ENCODE results near the gene SLC25A33. TPM values are rescaled to one million over a fixed set of nuclear protein-coding genes. Genes with fewer than 3 reads are reported as not detected.

Gene SLC25A33
- polyA plus RNA-seq, 4 donors: 2.9 to 4.6 (median 4.3) TPM

DNA sequence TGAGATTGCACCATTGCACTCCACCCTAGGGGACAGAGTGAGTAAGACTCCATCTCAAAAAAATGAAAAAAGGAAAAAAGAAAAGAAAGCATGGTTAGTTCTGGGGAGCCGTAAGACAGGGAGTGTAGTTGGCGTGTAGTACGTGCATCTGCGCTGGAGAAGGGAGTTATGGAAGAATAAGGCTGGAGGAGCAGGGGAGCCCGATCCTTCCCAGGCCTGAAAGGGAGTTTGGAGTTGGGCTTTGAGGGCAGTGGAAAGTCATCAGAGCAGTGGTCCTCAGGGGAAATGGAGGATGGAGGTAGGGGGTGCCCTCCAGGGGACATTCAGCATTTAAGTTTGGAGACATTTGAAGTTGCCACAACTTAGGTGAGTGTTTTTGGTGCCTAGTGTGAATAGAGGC, 38.2 kb downstream of the SLC25A33 start:
- DNase-seq (ENCODE audit: low read depth in 4 of 4, low spot score in 3 of 4): no peak

DNA sequence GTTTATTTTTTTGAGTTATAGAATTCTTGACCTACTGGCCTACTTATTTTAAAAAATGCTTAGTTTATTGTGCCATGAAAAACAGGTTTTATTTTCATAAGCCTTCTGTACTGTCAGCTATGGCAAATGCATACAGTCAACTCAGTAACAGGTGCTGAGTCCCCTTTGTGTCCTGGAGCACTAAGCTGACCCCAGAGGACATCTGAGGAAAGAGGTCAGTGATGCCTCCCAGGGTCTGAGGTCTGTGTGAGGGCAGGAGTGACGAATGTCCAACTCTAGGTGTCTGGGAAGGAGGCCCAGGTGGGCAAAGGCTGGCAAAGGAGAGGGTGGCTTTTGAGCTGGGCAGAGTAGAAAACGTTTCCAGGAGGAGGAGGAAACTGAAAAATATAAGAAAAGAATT, 41.7 kb downstream of the SLC25A33 start:
- DNase-seq (ENCODE audit: low read depth in 4 of 4, low spot score in 3 of 4): no peak

DNA sequence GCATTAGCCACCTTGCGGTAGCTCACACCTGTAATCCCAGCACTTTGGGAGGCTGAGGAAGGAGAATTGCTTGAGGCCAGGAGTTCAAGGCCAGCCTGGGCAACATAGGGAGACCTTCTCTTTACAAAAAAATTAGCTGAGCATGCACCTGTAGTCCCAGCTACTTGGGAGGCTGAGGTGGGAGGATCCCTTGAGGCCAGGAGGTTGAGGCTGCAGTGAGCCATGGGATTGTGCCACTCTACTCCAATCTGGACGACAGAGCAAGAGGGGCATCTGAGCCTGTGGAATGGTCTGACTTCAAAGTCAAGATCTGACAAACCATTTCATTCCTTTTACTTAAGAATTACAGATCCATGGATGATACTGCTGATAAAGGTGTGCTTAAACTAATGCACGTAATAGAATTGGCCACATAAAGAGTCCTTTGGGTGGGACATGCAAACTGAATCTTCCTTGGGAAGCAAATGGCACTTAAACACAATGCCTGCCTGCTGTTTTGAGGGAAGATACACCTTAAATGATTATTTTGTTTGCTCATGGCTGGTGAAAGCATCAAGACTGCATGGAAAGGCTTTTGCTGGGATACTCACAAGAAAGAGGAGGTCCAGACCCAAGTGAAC, 47.0 kb downstream of the SLC25A33 start:
- DNase-seq (ENCODE audit: low read depth in 4 of 4, low spot score in 3 of 4): no peak

- peak; percentile 78 to 89 (median 86) for DNase-seq (ENCODE audit: low read depth in 4 of 4, low spot score in 3 of 4)
These were observed 49.4 kb downstream of the SLC25A33 start, which contains the start of gene TMEM201 for GRCh38 chr1:9588551-9589143. Gene TMEM201, plus strand, starts transcription at chr1:9588911. Its CDS starts 20 bp downstream, at chr1:9588931.

DNA sequence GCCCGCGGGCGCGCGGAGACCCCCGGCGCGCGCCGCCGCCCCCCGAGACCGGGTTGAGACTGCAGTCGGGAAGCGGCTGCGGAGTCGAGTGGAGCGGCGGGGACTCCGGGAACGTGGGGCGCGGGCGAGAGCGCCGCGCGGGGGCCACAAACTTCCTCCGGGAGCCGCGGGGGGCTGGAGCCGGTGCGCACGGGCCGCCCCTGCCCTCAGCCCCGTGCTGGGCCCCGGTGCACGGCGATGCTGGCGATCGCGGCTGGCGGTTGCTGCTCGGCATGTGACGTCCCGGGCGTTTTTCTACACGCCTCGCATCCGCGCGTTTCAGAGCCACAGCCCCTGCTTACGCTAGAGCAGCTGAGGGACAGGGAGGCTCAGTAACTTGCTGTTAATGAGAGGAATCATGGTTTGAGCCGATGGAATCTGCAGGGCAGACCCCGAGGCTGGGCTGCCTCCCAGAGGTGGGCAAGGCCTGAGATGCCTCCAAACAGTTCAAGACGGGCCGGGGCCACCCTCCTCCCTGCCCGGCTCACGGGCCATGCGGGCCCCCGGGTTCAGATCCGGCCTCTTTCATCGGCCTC, 50.0 kb downstream of the SLC25A33 start:
- DNase-seq (ENCODE audit: low read depth in 4 of 4, low spot score in 3 of 4): no peak

GRCh38 chr1:9589719-9590157, 50.5 kb downstream of the SLC25A33 start:
- DNase-seq (ENCODE audit: low read depth in 4 of 4, low spot score in 3 of 4): no peak

DNA sequence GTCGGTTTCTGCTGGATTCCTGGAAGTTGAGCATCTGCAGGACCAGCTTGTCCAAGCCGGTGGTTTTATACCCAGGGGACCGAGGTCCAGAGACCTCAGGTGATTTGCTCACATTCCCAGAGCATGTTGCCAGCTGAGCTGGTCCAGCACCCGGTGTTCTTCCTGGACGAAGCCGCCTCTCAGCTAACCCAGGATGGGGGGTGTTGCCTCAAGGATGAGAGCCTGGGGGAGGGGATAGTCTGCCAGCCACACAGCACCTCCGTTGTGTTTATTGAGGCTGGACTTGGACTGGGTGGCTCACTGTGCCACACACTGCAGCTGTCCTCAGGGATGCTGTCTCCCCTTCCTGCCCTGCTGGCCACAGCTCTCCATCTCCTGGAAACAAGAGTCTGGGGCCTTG, 50.9 kb downstream of the SLC25A33 start:
- DNase-seq (ENCODE audit: low read depth in 4 of 4, low spot score in 3 of 4): no peak

- DNase-seq (ENCODE audit: low read depth in 4 of 4, low spot score in 3 of 4): no peak
These were observed 51.8 kb downstream of the SLC25A33 start for GRCh38 chr1:9590945-9591668.

GRCh38 chr1:9591669-9592509, 52.6 kb downstream of the SLC25A33 start:
- no peak for DNase-seq (ENCODE audit: low read depth in 4 of 4, low spot score in 3 of 4)

DNA sequence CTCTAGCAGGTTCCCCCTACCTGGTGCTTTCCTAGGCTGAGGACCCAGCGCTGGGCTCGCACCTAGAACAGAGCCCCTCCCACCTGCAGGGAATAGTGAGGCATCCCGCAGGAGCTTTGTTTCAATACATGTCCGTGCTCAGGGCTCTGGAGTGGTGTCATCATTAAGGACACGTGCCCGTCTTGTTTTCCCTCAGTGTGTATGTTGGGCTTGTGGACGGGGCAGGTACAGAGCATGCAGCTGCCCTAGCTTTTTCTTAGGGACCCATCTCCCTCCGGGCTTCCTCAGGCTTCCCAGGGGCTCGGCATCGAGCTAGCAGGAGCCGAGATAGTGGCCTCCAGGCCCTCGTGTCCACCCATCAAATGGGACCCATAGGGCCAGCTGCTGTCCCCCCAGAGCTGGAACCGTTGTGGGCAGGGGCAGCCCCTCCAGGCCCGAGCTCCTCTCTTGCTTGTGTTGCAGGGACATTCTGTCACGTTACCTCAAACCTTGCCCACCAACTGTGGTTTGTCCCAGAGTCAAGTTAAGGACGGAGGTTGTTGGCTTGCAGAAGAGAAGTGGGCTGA, 53.3 kb downstream of the SLC25A33 start:
- no peak for DNase-seq (ENCODE audit: low read depth in 4 of 4, low spot score in 3 of 4)

- DNase-seq (ENCODE audit: low read depth in 4 of 4, low spot score in 3 of 4): no peak
These were observed 53.9 kb downstream of the SLC25A33 start for GRCh38 chr1:9593147-9593491.

- DNase-seq (ENCODE audit: low read depth in 4 of 4, low spot score in 3 of 4): peak; percentile 66 to 84 (median 76)
These were observed 54.5 kb downstream of the SLC25A33 start for GRCh38 chr1:9593492-9594465.

DNA sequence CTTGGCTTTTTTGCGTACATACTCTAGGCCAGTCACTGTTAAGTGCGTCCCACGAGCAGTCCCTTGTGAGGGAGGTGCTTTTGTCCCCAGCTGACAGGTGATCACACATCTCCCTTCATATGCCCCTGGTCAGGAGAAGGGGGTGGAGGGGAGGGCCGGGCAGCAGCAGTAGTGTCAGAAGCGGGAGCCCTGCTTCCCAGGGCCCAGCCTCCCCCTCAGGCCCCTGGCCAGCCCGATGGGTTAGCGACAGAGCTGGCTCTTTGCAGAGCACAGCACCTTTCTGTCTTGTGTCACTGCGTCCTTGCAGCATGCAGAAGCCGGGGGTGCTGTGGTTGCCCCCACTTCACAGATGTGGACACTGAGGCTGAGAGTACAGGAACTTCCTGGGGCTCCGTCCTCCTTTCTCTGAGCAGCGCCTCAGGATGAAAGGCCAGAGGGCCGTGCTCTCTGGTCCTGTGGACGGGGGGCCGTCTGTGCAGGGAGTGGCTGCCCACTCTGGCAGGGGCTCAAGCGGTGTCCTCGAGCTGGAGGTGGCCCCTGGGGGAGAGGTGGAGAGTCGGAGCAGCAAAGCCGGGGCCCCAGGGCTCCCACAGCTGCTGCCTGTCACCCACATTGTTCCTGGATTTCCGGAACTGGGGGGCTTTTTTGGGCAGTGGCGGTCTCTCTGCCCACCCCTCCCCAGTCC, 55.3 kb downstream of the SLC25A33 start:
- no peak for DNase-seq (ENCODE audit: low read depth in 4 of 4, low spot score in 3 of 4)

DNA sequence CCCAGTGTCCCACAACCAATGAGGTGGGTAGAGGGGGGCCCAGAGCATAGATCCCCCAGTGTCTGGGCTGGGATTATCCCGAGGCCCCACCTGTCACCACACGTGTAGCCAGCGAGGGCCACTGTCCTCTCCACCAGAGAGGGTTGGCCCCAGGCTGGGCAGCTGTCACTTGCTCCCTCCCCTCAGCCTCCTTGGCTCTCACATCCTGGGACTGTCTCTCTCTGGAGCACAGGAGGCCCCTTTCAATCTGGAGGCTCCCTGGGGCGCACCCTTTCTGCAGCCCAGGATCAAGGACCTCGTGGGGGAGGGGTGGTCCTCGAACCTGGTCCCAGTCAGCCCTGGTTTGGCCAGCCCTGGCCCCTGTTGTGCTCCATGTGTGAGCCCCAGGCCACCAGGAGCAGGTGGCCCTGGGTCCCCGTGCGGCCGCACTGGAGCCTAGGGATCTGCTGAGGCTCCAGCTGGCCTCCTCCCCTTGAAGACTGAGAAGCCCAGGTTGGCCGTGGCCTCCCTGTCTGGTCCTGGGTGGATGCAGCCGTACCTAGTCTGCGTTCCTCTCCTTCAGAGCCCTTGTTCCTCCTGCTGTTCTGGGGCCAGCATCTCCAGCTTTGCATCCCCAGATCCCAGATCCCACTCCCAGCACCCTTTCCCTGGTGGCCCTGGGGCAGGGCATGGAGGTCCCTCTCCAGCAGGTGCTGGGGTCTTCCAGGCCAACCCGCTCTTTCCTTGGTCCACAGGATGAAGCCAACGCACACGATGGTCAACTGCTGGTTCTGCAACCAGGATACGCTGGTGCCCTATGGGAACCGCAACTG, 56.1 kb downstream of the SLC25A33 start:
- no peak for DNase-seq (ENCODE audit: low read depth in 4 of 4, low spot score in 3 of 4)

DNA sequence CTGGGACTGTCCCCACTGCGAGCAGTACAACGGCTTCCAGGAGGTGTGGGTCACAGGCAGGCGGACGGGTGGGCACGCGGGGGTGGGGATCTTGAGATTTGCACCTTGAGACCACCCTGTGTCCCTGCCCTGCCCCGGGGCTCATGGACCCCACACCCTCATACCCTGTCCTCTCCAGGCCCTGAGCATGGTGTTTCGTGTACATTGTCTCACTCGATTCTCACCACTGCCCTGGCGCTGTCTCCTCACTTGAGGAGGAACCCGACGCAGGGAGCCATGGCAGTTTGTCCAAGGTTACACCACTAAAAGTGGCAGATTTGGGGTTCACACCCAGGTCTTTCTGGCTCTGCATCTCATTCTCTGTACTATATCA, 56.7 kb downstream of the SLC25A33 start:
- DNase-seq (ENCODE audit: low read depth in 4 of 4, low spot score in 3 of 4): no peak

DNA sequence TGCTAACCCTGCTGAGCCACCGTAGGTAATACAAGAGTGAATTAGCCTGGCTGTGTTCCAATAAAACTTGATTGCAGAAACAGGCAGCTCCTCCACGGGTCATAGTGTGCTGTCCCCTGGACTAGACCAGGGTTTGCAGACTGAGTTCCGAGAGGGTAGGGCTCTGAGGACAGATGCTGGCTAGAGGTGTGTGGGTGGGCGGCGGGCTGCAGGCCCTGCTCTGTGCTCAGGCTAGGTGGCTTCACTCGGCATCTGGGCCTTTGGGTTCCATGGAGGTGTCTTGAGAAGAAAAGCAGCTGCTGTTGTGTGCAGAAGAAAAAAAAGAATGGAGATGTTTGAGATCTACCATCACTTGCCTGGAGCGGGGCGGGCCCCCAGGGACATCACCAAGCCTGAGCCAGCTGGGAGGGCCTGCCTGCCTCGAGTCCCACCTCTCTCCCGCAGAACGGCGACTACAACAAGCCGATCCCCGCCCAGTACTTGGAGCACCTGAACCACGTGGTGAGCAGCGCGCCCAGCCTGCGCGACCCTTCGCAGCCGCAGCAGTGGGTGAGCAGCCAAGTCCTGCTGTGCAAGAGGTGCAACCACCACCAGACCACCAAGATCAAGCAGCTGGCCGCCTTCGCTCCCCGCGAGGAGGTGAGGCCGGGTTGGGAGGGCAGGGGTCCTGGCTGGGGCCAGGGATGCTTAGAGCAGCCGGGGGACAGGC, 57.3 kb downstream of the SLC25A33 start:
- no peak for DNase-seq (ENCODE audit: low read depth in 4 of 4, low spot score in 3 of 4)

Measured in left renal pelvis (tissue), 4 donors.